Glomerular endothelial cell (primary cell): Measurements from ENCODE around the gene EDEM1. TPM values are rescaled to one million over a fixed set of nuclear protein-coding genes. Genes with fewer than 3 reads are reported as not detected.
"Not testable (repeated sequence)": the region's sequence is repeated elsewhere in the genome, so short reads cannot be mapped to it uniquely, and the experiment has no call there.

Experiments
- DNase-seq: peaks from one replicate; pipeline ENCODE4 v3.0.0-alpha.2; 2011; ENCODE audit warnings: low read depth, low spot score; ENCODE audit errors: extremely low read depth
- total RNA-seq: library from RNA; depleted of rRNA; stranded (reverse); fragments of >200 nt; gene quantifications from 2 replicates; pipeline ENCODE4 v1.2.3, GENCODE V29; 2015

EDEM1 gene
- total RNA-seq, 1 donor from 2014 or later: 63.4 TPM

GRCh38 chr3:5170975-5171374, 16.5 kb upstream of the EDEM1 start:
- no peak for DNase-seq

- no peak for DNase-seq
Measured at GRCh38 chr3:5172018-5172417, 15.5 kb upstream of the EDEM1 start.

GRCh38 chr3:5179036-5179435, 8.5 kb upstream of the EDEM1 start:
- DNase-seq: not testable (repeated sequence)

- DNase-seq: no peak
Measured at GRCh38 chr3:5181469-5182141, 5.9 kb upstream of the EDEM1 start.

- DNase-seq: not testable (repeated sequence)
Measured at GRCh38 chr3:5183714-5184113, 3.8 kb upstream of the EDEM1 start.

GRCh38 chr3:5184499-5184898, 3.0 kb upstream of the EDEM1 start:
- DNase-seq: no peak

GRCh38 chr3:5185093-5185673, 2.3 kb upstream of the EDEM1 start:
- no peak for DNase-seq

- DNase-seq: no peak
Measured at GRCh38 chr3:5186089-5186857, 1.2 kb upstream of the EDEM1 start.

- DNase-seq: no peak
Measured at GRCh38 chr3:5186858-5187155, 700 bp upstream of the EDEM1 start.

GRCh38 chr3:5187920-5188418, 462 bp downstream of the EDEM1 start:
- DNase-seq: no peak

- DNase-seq: no peak
Measured at GRCh38 chr3:5188419-5189221, 1.1 kb downstream of the EDEM1 start.

GRCh38 chr3:5190147-5190791, 2.8 kb downstream of the EDEM1 start:
- DNase-seq: no peak

- DNase-seq: no peak
Measured at GRCh38 chr3:5191555-5192304, 4.2 kb downstream of the EDEM1 start.

GRCh38 chr3:5192571-5193365, 5.3 kb downstream of the EDEM1 start:
- no peak for DNase-seq

GRCh38 chr3:5194341-5194740, 6.8 kb downstream of the EDEM1 start:
- no peak for DNase-seq

- no peak for DNase-seq
Measured at GRCh38 chr3:5194801-5195509, 7.4 kb downstream of the EDEM1 start.

GRCh38 chr3:5195605-5196004, 8.1 kb downstream of the EDEM1 start:
- no peak for DNase-seq

GRCh38 chr3:5197022-5197421, 9.5 kb downstream of the EDEM1 start:
- DNase-seq: no peak
